Measurements from ENCODE around the gene MYH15.

GRCh38 chr3:108338901-108339545, 171.4 kb downstream of the MYH15 start:
- no peak for TF ChIP-seq POLR2A (IDR thresholded peaks at IDR 0.05)
- TF ChIP-seq, protein P1, sequence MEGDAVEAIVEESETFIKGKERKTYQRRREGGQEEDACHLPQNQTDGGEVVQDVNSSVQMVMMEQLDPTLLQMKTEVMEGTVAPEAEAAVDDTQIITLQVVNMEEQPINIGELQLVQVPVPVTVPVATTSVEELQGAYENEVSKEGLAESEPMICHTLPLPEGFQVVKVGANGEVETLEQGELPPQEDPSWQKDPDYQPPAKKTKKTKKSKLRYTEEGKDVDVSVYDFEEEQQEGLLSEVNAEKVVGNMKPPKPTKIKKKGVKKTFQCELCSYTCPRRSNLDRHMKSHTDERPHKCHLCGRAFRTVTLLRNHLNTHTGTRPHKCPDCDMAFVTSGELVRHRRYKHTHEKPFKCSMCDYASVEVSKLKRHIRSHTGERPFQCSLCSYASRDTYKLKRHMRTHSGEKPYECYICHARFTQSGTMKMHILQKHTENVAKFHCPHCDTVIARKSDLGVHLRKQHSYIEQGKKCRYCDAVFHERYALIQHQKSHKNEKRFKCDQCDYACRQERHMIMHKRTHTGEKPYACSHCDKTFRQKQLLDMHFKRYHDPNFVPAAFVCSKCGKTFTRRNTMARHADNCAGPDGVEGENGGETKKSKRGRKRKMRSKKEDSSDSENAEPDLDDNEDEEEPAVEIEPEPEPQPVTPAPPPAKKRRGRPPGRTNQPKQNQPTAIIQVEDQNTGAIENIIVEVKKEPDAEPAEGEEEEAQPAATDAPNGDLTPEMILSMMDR (IDR thresholded peaks at IDR 0.05) = no peak

All from thyroid gland (tissue), 4 donors.